Measurements from ENCODE around the gene SOS2.

DNA sequence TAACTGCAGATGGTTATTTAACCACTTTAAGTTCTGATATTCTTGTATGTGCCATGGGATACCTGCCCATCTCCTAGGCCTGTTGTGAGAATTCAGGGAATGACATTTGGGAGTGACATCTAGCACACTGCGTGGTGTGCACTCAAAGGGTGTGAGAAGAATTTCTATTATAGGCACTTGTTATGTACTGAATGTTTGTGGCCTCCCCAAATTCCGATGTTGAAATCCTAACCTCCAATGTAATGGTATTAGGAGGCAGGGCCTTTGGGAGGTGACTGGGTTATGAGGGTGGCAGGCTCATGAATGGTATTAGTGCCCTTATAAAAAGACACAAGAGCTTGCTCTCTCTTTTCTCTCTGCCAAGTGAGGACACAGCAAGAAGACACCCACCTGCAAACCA is 142.6 kb downstream of the SOS2 start:
- TF ChIP-seq EP300 (conservative IDR thresholded peaks at IDR 0.05; ENCODE audit: poor library complexity, severe bottlenecking): no peak
- TF ChIP-seq, protein P1, sequence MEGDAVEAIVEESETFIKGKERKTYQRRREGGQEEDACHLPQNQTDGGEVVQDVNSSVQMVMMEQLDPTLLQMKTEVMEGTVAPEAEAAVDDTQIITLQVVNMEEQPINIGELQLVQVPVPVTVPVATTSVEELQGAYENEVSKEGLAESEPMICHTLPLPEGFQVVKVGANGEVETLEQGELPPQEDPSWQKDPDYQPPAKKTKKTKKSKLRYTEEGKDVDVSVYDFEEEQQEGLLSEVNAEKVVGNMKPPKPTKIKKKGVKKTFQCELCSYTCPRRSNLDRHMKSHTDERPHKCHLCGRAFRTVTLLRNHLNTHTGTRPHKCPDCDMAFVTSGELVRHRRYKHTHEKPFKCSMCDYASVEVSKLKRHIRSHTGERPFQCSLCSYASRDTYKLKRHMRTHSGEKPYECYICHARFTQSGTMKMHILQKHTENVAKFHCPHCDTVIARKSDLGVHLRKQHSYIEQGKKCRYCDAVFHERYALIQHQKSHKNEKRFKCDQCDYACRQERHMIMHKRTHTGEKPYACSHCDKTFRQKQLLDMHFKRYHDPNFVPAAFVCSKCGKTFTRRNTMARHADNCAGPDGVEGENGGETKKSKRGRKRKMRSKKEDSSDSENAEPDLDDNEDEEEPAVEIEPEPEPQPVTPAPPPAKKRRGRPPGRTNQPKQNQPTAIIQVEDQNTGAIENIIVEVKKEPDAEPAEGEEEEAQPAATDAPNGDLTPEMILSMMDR (IDR thresholded peaks at IDR 0.05; ENCODE audit: poor library complexity, severe bottlenecking): no peak
- TF ChIP-seq RAD21 (conservative IDR thresholded peaks at IDR 0.05): no peak
- no peak for TF ChIP-seq MXI1 (conservative IDR thresholded peaks at IDR 0.05; ENCODE audit: poor library complexity, severe bottlenecking)
- TF ChIP-seq EZH2 (IDR thresholded peaks at IDR 0.05; ENCODE audit: borderline replicate concordance, insufficient read depth, low read length, poor library complexity, severe bottlenecking): no peak

All from neural cell (in vitro differentiated cells).